GM19193 (cell line): Measurements from ENCODE around the gene SCN4B.

Source experiments
- POLR2A ChIP-seq: IDR thresholded peaks from 4 replicates; pipeline ENCODE4 v1.6.1; 2011; ENCODE audit not compliant: insufficient read depth, insufficient read length; ENCODE audit errors: extremely low read depth

SCN4B gene

DNA sequence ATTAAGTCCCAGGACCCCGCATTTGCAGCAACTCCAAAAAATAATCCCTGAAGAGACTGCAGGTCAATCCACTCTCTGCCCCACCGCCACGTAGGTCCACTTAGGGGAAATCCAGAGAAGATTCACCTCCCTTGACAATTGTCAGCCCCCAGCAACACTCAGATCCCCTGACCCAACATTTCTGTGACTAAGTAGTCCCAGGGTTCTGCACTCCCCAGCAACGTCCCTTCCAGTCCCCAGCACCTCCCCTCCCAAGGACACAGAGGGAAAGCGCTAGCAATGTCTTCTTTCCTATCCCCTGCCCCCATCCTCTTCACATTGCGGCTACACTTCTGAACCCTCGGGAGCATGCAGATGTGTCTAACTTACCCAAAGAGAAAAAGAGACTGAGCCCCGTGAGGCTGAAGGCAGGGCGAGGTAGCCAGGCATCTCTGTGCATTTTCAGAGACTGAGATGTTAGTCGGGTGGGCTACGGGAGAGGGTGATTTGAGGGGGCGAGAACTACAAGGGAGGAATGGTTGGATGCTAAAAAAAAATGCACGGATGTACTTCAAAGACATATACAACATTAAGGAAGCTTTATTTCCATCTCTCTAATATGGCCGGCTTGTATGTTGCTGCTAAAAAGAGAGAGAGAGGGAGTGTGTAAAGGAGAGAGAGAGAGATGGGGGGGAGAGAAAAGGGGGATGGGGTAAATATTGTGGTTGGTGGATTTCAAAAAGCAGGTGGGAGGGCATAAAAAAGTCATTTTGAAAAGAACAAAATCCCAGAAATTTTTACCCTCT is 23.6 kb upstream of the SCN4B start, which contains the start of gene SCN2B:
SCN2B (minus strand) TSS at position 647 of the 785 bp plus-strand sequence; CDS start at position 439, 208 bp downstream.
- no peak for TF ChIP-seq POLR2A

DNA sequence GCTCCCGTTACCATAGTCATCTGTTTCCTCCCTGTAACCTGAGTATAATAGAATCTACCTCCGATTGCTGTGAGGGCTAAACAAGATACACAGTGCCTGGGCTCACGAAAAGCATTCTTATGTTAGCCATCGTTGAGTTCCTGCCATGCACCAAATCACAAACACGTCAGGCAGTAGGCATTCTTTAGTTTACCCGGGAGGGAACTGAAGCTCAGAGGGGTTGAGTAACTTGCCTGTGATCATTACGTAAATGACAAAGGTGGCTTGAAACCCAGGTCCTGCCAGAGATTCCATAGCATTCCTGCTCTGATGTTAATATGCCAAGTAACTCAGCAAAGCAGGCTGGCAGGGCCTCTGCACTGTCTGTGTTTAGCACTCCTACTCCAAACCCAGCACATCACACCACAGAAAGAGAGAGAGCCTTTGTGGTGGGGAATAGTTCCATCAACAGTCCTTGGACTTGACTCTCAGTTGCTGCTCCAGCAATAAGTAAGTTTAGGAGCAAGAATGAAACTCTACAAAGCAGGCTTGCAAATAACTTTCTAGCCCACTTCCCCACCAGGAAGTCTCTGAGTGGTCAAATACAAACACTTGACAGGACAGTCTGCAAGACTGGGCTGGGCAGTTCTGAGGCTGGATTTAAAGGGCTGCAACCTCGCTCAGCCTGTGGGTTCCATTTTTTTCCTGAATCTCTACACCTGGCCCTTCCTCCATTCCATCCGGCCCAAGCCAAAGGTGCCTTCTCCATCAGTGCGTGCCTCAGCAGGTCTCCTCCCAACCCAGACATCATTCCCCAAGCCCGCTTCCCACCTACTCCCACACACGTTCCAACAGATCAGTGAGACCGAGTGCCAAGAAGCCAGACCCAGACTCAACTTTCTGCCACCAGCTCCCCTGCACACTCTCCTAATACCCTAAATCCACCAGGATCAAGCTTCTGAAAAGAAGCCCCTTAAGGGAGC is 22.7 kb upstream of the SCN4B start:
- no peak for TF ChIP-seq POLR2A

DNA sequence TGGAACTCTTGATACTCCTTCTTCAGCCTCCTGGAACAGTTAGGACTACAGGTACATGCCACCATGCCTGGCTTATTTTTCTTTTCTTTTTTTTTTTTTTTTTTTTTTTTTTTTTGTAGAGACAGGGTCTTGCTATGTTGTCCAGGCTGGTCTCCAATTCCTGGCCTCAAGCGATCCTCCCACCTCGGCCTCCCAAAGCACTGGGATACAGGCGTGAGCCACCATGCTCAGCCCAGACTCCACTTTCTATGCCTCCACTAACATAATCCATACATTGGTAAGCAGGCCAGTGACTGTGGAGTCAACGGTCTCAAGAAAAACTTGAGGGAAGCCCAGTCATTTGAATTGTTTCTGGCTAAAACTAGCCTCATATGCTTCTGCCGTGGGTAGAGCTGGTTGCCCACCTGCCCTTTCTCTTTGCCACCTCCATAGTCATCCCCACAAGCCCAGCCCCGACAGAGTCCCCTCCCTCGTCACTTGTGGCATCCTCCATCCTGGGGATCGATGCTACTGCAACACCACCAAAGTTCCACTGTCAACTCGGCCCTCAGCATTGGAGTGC is 21.5 kb upstream of the SCN4B start:
- TF ChIP-seq POLR2A, result no peak

DNA sequence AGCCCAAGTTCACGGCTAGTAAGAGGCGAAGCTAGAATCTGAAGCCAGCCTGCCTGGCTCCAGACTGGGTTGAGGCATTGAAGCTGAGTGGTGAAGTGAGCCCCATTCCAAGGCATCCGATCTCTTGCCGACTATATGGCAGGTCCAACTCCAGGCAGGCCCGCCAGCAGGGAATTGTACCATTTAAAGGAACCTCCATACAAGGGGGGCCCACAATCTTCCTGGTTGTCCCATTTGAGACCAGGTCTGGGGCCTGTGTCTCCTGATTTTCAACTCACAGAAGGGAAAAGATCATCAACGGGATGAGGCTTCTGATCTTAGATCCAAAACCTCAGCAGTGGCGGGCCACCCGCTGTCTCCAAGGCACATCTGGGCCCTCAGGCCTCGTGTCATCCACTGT is 19.7 kb upstream of the SCN4B start:
- no peak for TF ChIP-seq POLR2A

DNA sequence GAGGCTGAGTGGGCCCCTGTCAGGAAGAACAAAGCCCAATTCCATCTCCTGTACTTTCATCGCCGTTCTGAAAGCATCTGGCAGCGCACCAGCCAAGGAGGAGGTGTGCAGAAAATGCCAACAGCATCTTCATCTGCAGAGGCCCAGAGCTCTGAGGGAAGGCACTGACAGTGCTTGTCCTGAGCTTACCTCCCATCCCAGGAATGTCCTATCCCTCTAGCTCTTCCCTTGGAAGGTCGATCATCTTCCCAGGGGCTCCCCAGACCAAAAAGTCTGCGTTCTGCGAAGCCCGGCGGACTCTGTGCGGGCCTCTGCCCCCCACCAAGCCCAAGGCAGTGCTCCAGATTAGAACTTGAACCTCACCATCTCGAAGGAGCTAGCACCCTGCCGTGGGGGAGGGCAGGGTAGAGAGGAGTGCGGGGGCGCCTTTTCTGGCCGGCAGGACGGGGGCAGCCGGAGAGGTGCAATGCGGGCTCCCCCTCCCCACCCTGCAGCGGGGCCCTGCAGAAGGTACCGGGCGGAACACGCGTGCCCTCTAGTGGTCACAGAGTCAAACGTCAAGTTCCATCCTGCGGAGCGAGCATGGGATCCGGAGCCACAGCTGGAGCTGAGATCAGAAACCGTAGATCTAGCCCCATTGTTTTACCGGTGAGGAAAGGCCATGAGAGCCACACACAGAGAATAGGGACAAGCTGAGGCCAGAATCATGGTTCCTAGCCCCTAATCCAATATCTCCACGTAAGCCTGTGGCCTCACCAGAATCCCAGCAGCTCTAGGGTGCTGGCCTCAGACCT is 18.8 kb upstream of the SCN4B start:
- TF ChIP-seq POLR2A, result no peak

DNA sequence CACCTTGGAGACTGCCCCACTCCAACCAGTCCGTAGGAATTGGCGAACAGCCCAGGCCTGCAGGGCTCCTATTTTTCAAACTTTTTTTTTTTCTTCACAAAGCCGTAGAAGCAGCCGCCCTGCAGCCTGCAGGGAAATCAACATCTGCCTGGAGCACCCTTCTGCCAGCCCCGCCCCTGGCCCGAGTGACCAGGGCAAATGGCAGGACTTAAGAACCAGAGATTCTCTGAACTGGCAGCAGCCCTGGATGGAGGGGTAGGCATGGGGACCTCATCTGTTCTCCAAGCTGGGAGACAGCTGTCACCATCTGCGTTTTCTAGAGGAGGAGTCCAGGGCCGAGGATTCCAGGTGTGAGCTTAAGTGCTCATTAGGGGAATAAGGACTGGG is 18.3 kb upstream of the SCN4B start:
- TF ChIP-seq POLR2A, result no peak

DNA sequence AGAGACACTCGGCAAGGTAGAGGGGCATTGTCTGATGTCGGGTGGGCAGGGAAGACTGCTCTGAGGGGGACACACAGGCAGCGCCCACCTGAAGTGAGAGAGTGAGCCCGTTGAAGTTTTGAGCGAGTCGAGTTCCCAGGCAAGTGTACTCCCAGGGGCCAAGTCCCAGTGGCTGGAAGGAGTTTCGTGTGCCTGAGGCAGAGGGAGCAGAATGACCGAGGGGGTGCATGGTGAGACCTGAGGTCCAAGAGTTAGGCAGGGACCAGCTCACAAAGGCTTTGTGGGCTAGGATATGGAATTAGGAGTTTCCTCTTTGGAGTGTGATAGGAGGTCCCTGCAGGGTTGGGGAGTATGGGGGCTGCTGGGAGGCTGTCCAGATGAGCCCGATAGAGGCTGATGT is 17.6 kb upstream of the SCN4B start:
- no peak for TF ChIP-seq POLR2A

DNA sequence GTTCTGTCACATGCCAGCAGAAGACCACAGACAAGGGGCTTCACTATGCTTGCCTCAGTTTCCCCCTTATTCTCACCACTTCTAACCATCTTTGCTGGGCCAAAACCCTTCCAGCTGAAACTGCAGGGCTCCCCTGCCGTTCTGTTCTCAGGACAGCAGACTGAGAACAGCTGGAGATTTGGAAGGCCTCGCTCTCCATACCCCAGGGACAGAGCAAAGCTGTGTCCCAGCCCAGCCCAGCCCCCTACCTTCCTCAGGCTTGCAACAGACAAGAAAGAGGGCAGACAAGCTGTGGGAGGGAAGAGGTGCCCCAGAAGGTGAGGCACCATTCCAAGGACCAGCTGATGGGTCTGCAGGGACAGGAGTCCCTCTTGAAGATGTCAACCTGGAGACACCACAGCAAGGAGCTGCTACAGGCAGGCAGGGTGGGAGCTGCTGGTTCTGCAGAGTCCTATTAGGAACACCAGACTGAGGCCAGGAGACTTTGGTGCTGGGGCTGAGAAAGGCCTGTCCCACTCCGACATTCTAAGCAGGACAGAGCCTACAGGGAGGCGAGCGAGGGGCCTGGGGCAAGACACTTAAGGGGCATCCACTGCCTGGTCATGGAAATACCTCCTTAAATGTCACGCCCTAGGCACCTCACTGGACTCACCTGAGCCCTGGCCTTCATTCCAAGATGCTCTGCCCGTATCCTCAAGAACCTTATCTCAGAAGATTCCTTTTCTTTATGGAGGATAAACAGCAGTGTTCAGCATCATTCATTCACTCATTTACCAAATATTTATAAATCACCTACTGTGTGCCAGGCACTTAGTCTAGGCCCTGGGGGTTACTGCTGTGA is 16.9 kb upstream of the SCN4B start:
- no peak for TF ChIP-seq POLR2A

DNA sequence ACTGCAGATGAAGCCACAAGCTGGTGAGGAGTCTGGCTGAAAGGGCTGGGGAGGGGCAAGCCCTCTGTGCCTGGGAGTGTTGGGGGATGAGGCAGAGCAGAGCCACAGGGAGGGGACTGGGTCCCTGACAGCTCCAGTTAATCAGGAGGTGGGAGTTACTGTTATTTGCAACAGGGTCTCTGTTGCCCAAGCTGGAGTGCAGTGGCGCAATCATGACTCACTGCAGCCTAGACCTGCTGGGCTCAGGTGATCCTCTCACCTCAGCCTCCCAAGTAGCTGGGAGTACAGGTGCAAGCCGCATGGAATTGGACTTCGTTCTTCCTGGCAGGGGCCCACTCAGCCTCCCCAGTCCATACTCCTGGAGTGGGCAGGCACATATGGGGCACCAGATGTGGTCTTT is 16.1 kb upstream of the SCN4B start:
- no peak for TF ChIP-seq POLR2A

DNA sequence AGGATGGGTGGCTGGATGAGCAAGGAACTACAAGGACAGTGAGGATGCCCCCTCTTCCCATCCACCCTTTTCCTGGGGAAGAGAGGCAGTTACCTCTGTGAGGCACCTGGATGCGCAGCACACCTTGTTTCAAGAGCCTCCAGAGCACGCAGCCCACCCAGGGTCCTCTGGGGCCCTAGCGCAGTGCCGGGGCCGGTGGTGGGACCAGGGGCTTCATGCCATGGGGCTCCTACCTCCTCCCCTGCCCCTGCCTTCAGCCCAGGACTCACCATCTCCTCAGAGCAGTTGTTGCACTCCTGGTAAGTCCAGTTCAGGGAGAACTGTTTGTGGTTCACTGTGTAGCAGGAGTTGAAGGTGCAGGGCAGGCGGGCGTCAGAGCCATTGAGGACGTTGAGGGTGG is 15.7 kb upstream of the SCN4B start:
- TF ChIP-seq POLR2A, result no peak

DNA sequence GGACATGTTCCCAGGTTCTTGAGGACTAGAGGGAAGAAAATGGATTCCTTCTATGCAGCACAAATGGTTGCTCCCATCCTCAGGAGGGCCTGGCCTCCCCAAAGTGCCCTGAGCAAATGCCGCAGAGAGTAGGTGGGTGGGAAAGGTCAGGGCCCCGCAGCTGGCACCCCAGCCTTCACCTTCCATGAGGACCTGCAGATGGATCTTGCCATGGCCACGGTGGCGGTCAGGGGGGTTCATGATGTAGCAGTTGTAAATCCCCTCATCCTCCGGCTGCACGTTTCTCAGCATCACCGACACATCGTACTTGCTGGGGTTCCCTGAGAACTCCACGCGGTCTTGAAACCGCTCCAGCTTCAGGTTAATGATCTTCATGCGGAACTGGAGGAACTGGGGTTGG is 15.3 kb upstream of the SCN4B start:
- no peak for TF ChIP-seq POLR2A

DNA sequence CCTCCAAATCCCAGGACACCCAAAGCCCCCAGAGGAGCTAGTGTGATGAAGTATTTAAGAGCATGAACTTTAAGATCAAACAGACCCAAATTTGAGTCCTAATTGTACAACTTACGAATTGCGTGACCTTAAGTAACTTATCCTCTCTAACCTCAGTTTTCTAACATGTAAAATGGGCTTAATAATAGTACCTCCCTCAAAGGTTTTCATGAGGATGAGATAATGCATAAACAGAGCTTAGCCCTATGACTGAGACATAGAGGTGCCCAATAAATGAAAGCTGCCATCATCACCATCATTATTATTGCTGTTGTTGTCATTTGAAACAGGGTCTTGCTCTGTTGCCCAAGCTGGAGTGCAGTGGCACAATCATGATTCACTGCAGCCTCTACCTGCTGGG is 14.6 kb upstream of the SCN4B start:
- no peak for TF ChIP-seq POLR2A

DNA sequence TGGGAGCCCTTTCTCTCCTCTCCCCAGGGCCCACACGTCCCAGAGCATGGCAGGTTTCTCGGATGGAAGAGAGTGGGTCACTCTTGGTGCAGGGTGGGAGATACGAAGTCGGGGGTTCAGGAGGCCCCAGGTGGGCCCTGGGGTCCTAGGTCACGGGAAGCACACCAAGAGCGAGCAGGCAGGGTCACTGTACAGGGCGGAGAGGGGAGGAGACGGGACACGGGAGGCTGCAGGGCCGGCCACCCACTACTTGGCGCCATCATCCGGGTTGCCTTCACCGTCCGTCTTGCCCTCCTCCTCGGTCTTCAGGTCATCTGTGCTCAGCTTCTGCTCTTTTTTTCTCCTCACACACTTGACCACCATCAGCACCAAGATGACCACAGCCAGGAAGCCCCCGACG is 14.0 kb upstream of the SCN4B start:
- TF ChIP-seq POLR2A, result no peak

DNA sequence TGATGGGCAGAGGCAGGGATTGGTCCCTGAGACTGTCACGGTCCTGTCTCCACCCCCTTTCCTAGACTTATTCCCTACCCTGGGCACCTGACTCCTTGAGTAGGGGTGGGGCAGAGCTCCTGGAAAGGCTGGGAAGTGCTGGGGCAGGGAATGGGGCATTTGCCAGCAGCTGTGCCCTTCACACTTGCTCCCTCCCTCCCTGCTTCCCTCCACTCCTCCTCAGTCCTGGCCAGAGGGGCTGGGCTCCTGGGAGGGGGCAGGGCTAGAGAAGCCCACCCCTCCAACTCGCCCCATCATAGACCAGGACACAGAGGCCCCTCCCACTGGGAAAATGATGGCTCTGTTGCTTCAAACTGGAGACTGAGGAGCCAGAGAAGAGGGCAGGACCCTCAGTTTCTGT is 12.3 kb upstream of the SCN4B start:
- TF ChIP-seq POLR2A, result no peak
